Measurements from ENCODE around the gene TRDMT1. TPM values are rescaled to one million over a fixed set of nuclear protein-coding genes. Genes with fewer than 3 reads are reported as not detected.

TRDMT1 gene
- polyA plus RNA-seq, 1 donor (not counting 4 experiments of a cell fraction or from before 2014, with no cell fraction given): 6.6 TPM

DNA sequence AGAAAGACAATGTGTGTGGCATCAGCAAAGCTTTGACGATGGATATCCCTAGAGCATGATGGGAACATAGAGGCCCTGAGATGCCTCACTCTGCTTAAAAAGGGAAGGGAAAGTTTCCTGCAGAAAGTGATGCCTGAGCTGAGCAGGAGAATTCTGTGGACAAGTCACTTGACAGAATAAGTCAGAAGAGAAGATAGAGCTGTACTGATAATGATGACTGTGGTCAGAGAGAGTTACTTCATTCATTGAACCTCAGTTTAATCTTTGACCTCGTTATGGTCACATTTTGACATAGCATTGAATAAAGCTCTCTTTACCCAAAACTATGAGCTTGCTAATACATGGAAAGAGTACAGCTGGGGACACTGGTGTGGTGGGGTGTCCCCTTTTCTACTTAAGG lies 79.4 kb downstream of the TRDMT1 start:
- Histone ChIP-seq H3K36me3 (ENCODE audit: control insufficient read depth in 2 of 2, extremely low read depth in 1 of 2, insufficient read depth in 2 of 2, low read length in 2 of 2) (no peaks in the 10 kb centered on the region), H4K20me1 (ENCODE audit: control insufficient read depth, extremely low read depth, insufficient read depth, low read length) (no peaks in the 10 kb centered on the region), H3K9ac (ENCODE audit: control insufficient read depth, extremely low read depth, insufficient read depth, low read length) (no peak overlapping the region), H3K4me1 (ENCODE audit: control insufficient read depth, extremely low read depth, insufficient read depth, low read length) (no peaks in the 10 kb centered on the region), H3K27me3 (ENCODE audit: control insufficient read depth, extremely low read depth, insufficient read depth, low read length) (no peaks in the 10 kb centered on the region), H3K9me1 (ENCODE audit: control insufficient read depth, extremely low read depth, insufficient read depth, low read length) (no peaks in the 10 kb centered on the region), H3K27ac (ENCODE audit: control insufficient read depth, insufficient read depth, low read length) (no peak overlapping the region), H3K79me2 (ENCODE audit: control insufficient read depth, insufficient read depth, low read length) (no peaks in the 10 kb centered on the region), H3K4me2 (ENCODE audit: control insufficient read depth, extremely low read depth, insufficient read depth, low read depth, low read length) (no peak overlapping the region), H2AFZ (ENCODE audit: control insufficient read depth, low read length) (no peak overlapping the region), H3K4me3 (ENCODE audit: control insufficient read depth in 2 of 3, extremely low read depth in 1 of 3, insufficient read depth in 2 of 3, low read depth in 1 of 3, low read length in 3 of 3) (no peak overlapping the region), H3K9me3 (ENCODE audit: control insufficient read depth, low read depth, low read length) (no peaks in the 10 kb centered on the region)
- TF ChIP-seq EZH2 (IDR thresholded peaks at IDR 0.05; ENCODE audit: low read length): no peak
- TF ChIP-seq, protein P1, sequence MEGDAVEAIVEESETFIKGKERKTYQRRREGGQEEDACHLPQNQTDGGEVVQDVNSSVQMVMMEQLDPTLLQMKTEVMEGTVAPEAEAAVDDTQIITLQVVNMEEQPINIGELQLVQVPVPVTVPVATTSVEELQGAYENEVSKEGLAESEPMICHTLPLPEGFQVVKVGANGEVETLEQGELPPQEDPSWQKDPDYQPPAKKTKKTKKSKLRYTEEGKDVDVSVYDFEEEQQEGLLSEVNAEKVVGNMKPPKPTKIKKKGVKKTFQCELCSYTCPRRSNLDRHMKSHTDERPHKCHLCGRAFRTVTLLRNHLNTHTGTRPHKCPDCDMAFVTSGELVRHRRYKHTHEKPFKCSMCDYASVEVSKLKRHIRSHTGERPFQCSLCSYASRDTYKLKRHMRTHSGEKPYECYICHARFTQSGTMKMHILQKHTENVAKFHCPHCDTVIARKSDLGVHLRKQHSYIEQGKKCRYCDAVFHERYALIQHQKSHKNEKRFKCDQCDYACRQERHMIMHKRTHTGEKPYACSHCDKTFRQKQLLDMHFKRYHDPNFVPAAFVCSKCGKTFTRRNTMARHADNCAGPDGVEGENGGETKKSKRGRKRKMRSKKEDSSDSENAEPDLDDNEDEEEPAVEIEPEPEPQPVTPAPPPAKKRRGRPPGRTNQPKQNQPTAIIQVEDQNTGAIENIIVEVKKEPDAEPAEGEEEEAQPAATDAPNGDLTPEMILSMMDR (optimal IDR thresholded peaks at IDR 0.05 in 1 of 3, IDR thresholded peaks at IDR 0.05 in 1 of 3, conservative IDR thresholded peaks at IDR 0.05 in 1 of 3; ENCODE audit: extremely low read depth in 1 of 3, insufficient read depth in 2 of 3, low read length in 3 of 3): no peak
- DNase-seq (ENCODE audit: low read depth, low spot score) (no peak), FAIRE-seq (peak; percentile 61)
- dilution Hi-C loops (cut with MboI; ENCODE audit: extremely low pct_ligation_motif_present, low sequenced_read_pairs): no loop called here

DNA sequence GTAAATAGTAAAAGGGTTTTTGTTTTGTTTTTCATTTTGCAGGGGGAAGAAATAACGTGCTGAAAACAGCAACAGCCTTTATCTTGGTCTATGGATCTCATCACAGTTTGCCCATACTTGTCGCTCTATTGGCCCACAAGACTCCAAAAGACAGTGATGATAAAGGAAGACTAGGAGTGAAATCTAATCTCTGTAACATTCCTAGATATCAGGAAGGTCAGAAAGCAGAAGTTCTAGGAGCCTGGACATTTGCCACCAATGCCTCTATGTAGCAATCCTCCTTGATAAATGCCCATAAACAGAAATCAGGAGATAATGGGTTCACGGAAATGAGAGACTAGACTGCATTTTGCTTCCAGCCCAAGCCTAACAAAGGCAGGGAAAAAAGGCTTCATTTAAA lies 80.8 kb downstream of the TRDMT1 start:
- no peak overlapping the region for H2AFZ ChIP-seq (ENCODE audit: control insufficient read depth, low read length)
- no peak overlapping the region for H3K27ac ChIP-seq (ENCODE audit: control insufficient read depth, insufficient read depth, low read length)
- no peak overlapping the region for H3K9ac ChIP-seq (ENCODE audit: control insufficient read depth, extremely low read depth, insufficient read depth, low read length)
- dilution Hi-C loops (cut with MboI; ENCODE audit: extremely low pct_ligation_motif_present, low sequenced_read_pairs): no loop called here
- no peaks in the 10 kb centered on the region for H3K9me1 ChIP-seq (ENCODE audit: control insufficient read depth, extremely low read depth, insufficient read depth, low read length)
- FAIRE-seq: no peak
- no peak overlapping the region for H3K4me2 ChIP-seq (ENCODE audit: control insufficient read depth, extremely low read depth, insufficient read depth, low read depth, low read length)
- H3K36me3 ChIP-seq (ENCODE audit: control insufficient read depth in 2 of 2, extremely low read depth in 1 of 2, insufficient read depth in 2 of 2, low read length in 2 of 2): no peaks in the 10 kb centered on the region
- H3K79me2 ChIP-seq (ENCODE audit: control insufficient read depth, insufficient read depth, low read length): no peaks in the 10 kb centered on the region
- H3K9me3 ChIP-seq (ENCODE audit: control insufficient read depth, low read depth, low read length): no peaks in the 10 kb centered on the region
- H3K4me3 ChIP-seq (ENCODE audit: control insufficient read depth in 2 of 3, extremely low read depth in 1 of 3, insufficient read depth in 2 of 3, low read depth in 1 of 3, low read length in 3 of 3): no peak overlapping the region
- TF ChIP-seq, protein P1 (optimal IDR thresholded peaks at IDR 0.05 in 1 of 3, IDR thresholded peaks at IDR 0.05 in 1 of 3, conservative IDR thresholded peaks at IDR 0.05 in 1 of 3; ENCODE audit: extremely low read depth in 1 of 3, insufficient read depth in 2 of 3, low read length in 3 of 3): no peak
- no peak for TF ChIP-seq EZH2 (IDR thresholded peaks at IDR 0.05; ENCODE audit: low read length)
- H3K27me3 ChIP-seq (ENCODE audit: control insufficient read depth, extremely low read depth, insufficient read depth, low read length): no peaks in the 10 kb centered on the region
- H4K20me1 ChIP-seq (ENCODE audit: control insufficient read depth, extremely low read depth, insufficient read depth, low read length): no peaks in the 10 kb centered on the region
- no peak for DNase-seq (ENCODE audit: low read depth, low spot score)
- H3K4me1 ChIP-seq (ENCODE audit: control insufficient read depth, extremely low read depth, insufficient read depth, low read length): peaks cover 1% of the 10 kb centered on the region

Measured in keratinocyte (primary cell).